Upper lobe of left lung (tissue), 4 donors: ENCODE measurements around the gene NUBP1.

ENCODE experiments used
- CTCF ChIP-seq, 6 experiments: fragments of 450-650 bp in 4 of 6; fragments of 200-600 bp in 2 of 6; sonication (generic) in 2 of 6; IDR thresholded peaks; one replicate each; pipeline ENCODE4 v1.5.1; 2016 to 2019; ENCODE audit warnings: antibody characterized with exemption in 6 of 6
- POLR2AphosphoS5 ChIP-seq, 2 donors: sonication (generic); formaldehyde crosslinking; IDR thresholded peaks; one replicate each; pipeline ENCODE4 v1.5.1; 2017; ENCODE audit warnings: antibody characterized with exemption in 2 of 2

- TF ChIP-seq CTCF (IDR thresholded peaks at IDR 0.05) (no peak), POLR2AphosphoS5 (IDR thresholded peaks at IDR 0.05) (no peak)
These were observed 32.6 kb downstream of the NUBP1 start for GRCh38 chr16:10776280-10776679.
